Measurements from ENCODE around the gene USP46.

Gene USP46, protein sequence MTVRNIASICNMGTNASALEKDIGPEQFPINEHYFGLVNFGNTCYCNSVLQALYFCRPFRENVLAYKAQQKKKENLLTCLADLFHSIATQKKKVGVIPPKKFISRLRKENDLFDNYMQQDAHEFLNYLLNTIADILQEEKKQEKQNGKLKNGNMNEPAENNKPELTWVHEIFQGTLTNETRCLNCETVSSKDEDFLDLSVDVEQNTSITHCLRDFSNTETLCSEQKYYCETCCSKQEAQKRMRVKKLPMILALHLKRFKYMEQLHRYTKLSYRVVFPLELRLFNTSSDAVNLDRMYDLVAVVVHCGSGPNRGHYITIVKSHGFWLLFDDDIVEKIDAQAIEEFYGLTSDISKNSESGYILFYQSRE

DNA sequence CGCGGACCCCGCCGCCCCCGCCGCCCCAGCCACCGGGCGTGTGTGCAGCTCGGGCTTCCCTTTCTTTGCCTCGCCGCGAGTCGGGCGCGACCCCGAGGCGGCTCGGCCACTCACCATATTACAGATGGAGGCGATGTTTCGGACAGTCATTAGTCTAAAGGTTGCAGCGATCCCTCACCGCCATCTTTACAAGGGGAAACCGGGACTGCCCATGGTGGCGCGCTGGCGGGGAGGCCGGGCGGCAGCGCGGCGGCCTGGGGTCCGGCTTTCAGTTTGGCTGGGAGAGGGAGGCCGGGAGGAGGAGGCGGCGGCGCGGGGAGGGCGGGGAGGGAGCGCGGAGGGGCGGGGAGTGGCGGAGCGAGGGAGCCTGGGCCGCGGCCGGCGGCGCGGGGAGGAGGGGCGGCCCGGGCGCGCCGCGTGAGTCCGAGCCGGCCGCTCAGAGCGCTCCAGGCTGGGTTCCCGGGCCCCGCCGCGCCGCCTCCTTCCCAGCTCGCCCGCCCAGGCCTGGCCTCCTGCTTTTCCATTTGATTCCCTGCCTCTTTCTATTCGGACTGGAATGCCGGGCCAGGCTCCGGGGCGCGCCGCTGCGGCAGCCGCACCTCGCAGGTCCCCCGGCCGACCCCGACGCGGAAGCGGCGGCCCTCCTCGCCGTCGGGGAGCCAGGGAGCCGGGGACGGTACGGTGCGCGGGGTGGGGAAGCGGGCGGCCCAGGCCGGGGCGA is at the start of gene USP46:
TSS of gene USP46 (minus strand) at position 301 of the 721 bp plus-strand sequence. CDS start at position 150, 151 bp downstream.
- DNase-seq = peak; percentile 36 to 73

DNA sequence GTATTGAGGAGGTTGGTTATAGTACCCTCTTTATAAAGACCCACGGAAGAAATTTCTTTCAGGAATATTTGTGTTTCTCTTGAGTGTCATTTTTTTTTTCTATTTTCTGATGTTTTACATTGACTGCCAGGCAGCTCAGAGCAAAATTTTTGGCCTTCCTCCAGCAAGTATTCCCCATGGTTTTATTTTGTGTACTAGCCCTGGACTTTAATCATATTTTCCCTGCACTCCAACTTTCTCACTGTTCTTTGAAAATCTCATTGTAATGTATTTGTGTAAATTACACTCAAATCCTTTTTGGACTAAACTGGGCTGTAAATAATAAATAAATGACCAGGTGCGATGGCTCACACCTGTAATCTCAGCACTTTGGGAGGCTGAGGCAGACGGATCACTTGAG is 45.6 kb upstream of the USP46 start:
- DNase-seq = no peak

DNA sequence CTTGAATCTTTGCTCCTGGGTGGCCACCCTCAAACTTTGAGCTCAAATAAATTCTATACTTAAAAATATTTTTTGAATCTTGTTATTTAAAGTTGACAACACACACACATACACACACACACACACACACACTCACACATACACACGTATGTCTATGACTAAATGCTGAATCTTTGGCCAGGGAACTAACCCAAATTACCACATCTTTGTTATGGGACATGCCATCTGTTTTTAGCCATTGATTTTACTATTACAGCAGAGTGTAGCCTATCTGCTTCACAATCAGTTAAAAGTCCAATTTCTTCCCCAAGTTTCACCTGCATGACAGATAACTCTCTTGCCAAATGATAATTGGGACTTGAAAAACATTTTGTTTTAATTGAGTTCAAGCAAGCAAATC is 45.0 kb upstream of the USP46 start:
- no peak for DNase-seq

DNA sequence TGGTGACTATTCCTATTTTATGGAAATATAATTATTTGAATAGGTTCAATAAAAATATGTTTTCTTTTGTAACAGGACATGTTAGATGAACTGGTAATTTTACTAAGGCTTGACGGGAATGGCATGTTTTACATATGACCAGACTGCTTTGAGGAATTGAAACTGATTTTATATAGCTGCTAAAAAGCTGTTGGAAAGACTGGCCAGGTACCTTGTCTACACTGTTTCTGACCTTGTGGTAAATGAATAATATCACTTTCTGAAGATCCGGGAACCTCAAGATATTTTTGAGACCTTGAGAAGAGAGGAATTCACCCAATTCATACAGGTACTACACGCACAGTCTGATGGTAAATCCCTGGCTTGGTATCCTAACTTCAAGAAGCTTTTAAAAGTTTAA is 42.1 kb upstream of the USP46 start:
- no peak for DNase-seq

DNA sequence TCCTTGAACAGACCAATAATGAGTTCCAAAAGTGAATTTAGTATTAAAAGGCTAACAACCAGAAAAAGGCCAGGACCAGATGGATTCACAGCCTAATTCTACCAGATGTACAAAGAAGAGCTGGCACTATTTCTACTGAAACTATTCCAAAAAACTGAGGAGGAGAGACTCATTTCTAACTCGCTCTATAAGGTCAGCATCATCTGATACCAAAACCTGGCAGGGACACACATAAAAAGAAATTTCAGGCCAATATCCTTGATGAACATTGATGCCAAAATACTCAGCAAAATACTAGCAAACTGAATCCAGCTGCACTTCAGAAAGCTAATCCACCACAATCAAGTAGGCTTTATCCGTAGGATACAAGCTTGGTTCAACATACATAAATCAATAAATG is 35.8 kb upstream of the USP46 start:
- no peak for DNase-seq

DNA sequence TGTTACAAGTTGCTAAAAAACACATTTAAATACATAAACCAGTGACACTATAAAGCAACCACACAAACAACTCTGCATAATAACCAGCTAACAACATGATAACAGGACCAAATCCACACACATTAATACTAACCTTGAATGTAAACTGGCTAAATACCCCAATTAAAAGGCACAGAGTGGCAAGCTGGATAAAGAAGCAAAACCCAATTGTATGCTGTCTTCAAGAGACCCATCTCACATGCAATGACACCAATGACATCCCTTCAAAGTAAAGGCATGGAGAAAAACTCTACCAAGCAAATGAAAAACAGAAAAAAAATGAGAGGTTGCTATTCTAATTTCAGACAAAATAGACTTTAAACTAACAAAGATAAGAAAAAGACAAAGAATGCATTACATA is 34.4 kb upstream of the USP46 start:
- DNase-seq = no peak

DNA sequence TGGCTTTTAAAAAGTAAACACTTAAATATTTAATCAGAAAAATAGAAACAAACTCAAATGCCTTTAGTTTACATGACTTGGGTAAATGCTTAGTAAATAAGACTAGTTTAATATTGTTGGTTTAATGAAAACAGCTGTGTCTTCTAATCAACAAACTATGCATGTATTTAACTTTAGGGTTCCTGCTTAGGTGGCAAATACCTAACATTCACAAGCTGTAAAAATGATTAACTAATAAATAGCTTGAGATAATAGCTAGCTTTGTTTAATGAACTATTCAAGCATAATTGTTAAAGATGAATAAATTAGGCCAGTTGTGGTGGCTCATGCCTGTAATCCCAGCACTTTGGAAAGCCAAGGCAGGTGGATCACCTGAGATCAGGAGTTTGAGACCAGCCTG is 30.0 kb upstream of the USP46 start:
- no peak for DNase-seq

DNA sequence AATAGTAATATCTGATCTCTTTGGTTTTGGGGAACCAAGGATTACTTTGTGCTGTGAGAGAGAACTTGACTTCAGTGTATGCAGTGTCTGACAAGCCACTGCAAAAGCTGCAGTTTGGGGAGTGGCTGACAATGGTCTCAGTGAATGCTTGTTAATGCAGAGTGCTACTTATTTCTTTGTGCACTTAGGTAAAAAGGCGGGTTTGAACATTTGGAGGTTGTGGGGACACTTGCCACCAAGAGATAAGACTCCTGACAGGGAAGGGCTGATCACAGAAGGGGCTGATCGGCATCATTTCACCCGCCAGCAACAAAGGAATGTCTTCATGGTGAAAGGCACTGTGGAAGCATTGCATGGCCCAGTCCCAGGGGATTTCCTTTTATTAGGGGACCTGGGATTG is 28.6 kb upstream of the USP46 start:
- no peak for DNase-seq

DNA sequence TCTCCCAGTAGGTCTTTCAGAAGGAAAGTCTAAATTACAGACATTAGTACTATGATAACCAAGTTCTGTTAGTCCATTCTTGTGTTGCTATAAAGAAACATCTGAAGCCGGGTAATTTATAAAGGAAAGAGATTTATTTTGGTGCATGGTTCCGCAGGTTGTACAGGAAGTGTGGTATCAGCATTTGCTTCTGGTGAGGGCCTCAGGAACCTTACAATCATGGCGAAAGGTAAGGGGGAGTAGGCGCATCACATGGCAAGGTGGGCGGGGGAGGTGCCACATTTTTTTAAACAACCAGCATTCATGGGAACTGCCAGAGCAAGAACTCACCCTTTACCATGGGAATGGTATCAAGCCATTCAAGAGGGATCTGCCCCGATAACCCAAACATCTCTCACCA is 26.2 kb upstream of the USP46 start:
- DNase-seq = no peak

DNA sequence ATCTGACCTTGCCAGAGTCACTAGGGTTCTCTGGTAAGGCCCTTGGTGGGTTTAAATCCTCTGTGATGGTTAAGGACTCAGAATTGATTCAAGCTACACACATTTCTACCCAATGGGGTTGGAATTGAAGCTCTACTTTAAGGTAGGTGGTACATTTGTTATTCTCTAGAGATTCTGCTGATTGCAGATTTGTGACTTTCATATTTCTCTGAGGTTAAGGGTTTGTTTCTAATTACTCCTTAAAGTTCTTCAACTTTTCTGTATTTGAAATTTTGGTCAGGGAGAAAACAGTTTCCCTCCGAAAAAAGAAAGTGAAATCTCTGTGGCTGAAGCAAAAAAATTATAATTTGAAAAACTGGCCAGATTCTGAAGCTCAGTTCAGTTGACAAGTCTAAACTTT is 25.8 kb upstream of the USP46 start:
- no peak for DNase-seq

DNA sequence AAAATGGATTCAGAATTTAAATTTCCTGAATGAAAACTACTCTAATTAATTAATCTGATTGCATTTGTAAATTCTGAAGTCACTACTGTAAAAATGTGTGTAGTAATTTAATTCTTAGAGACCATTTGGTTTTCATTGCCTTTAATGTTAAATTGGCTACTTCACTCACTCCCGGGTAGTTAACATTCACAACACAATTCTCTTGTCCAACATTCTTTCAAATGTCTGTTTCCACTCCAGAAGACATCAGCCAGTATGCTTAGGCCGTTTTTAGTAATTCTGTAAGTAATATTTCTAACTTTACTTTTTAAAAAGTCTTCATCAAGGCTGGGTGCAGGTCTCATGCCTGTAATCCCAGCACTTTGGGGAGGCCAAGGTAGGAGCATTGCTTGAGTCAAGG is 21.3 kb upstream of the USP46 start:
- no peak for DNase-seq

DNA sequence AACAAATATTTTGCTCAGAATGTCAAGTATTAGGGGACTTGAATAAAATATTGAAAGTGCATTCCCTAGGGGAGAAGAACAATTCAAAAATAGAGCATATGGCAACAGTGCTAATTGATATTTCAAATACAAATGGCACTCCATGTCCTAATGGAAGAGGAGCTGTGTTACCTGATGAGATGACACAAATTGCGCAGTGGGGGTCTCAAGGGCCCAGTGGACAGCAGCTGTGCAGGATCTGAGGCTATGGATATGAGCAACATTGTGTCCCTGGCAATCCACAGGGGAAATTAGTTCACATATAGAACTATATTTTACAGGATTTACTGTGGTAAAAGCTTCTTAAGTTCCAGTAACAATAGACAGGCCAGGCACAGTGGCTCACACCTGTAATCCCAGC is 17.4 kb upstream of the USP46 start:
- no peak for DNase-seq

DNA sequence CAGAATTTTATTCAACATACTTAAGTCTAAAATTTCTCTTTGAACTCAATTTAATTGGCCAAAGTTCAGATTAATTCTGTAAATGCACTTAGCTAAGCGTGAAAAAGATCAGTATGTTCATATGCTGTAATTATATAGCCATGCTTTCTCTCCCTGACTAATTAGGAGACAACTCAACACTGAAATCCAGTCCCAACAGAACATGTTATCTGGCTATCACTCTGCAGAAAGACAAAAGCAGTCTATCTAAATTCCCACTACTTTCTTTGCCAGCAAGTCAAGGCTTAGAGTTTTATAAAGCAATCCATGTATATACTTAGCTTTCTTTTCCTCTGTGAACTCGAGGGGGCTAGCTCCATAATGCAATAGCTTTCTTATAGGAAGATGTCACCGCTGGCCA is 16.0 kb upstream of the USP46 start:
- no peak for DNase-seq

DNA sequence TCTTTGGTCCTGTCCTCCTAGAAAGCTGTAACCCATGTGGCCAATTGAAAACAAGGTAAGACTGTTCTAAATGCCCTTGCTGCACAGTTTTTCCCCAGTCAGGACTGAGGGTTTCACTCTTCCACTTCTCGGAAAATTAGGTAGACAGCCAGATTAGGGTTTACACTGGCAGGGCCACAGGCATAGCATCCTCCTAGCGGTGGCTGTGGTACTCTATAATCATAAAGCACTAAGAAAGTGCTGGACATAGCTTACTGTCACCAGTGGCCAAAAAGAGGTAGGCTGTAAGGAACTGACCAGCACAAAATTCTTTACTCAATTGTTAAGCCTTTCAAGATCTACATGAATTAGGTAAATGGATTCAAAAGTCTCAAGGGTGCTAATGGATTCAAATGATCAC is 11.6 kb upstream of the USP46 start:
- DNase-seq = no peak

DNA sequence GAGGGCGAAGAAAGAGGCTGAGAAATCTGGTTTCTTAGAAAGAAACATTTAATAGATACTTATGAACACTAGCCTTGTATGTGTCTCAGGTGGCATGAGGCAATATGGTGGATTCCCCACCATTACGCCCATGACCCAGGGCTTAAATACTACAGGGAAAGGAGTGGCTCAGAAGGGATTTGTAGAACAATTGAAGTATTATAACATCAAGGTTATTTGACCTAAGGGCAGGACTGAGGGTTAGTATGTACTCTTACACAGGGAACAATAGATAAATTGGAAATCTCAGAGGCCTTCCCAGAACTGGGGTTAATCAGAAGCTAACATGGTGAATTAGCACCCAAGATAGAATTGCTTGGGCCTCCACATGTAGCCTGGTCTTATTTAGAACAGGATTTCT is 11.0 kb upstream of the USP46 start:
- DNase-seq = no peak

DNA sequence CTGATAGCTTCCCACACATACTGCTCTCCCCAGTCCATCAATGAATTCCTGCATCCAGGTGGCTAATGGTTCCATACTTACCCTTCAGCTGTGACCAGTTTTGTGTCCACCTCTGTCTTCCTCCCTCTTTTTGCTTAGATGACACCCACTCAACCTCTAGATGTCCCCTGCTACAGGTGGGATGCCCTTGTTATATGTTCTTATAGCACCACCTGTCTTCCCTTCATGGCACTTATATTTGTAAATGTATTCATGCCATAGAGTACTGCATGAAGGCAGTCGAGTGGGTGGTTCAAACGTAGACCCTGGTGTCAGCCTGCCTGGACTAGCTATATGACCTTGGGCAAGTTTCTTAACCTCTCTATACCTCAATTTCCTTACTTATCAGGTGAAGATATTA is 6.5 kb upstream of the USP46 start:
- DNase-seq = no peak

DNA sequence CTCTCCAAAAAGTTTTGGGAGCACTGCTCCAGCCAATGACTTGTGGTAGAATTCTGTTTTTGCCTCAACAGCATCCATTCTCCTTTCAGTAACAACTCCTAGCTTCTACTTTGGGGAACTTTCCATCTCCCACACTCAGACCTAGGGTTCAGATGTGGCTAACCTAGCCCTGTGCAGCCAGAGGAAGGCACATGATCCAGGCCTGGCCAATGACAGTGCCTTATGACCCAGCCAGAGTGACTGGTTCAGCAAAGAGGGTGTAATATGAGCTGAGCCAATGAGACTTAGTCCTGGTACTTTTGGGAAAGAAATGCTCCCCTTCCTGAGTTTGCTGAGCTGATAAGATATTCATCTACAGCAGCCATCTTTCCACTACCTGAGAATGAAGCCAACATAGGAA is 5.4 kb upstream of the USP46 start:
- no peak for DNase-seq

DNA sequence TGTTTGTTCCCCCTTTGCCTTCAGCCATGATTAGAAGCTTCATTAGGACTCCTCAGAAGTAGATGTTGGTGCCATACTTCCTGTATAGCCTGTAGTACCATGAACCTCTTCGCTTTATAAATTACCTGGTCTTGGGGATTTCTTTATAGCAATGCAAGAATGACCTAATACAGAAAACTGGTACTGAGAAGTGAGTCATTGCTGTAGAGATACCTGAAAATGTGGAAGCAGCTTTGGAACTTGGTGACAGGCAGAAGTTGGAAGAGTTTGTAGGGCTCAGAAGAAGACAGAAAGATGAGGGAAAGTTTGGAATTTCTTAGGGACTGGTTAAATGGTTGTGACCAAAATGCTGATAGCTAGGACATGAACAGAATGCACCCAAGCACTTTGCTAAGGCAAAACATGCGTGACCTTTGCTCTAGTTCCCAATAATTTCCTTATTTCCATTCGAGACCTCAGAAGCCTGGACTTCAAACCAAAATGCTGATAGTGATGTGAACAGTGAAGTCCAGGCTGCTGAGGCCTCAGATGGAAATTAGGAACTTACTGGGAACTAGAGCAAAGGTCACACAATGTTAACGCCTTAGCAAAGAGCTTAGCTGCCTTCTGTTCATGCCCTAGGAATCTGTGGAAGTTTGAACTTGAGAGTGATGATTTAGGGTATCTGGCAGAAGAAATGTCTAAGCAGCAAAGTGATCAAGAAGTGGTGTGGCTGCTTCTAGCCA is 3.0 kb upstream of the USP46 start:
- no peak for DNase-seq

DNA sequence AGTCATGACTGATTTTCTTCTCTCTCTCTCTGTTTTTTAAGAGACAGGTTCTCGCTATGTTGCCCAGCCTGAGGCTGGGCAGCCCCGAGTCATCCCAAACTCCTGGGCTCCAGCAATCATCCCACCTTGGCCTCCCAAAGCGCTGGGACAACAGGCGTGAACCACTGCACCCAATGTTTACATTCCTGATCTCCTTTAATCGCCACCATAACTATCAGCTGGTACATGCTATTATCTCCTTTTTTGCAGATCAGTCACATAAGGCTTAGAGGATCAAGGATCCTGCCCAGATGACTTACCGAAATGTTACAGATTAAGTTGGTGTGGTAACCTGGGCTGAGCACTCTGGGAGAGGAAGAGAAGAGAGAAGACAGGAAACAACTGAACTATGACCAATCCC is 1.5 kb upstream of the USP46 start:
- DNase-seq = no peak

DNA sequence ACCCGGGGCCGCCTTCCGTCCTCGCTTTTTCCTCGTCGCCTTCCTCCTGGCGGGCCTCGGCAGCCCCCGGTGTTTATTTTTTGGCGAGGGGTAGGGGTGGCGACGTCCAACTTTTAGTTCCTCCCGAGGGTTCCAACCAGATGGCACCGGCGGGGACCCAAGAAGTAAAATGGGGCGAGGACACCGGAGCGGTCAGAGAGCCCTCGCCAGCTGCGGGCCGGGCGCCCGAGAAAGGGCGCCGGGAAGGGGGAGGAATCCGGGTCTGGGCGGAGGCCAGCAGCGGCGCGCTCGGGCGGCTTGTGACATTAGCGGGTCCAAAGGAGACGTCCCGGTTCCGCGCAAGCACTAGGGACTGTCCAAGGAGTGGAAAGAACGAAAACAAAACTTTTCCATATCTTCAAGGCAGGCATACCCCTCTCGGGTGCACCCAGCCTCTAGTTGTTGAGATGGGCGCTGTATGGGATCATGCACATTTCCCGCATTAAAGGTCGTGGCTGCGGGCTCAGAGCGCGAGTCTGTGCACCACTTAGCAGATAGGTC is 691 bp upstream of the USP46 start:
- no peak for DNase-seq

DNA sequence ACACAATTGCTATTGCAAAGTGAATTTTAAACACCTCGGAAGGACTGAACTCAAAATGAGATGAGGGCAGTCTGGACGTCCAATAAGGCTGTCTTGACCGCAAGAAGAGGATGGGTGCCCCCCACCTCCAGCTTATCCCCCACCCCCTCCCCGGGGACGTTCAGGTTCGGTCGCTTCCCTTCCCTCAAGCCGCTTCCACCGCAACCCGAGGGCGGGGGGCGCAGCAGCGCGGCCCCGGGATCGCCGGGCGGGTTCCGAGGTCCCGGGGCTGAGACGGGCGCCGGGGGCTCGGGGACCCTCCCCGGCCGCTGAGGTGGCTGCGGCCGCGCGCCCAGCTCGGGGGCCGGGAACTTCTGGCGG is 480 bp downstream of the USP46 start:
- no peak for DNase-seq

DNA sequence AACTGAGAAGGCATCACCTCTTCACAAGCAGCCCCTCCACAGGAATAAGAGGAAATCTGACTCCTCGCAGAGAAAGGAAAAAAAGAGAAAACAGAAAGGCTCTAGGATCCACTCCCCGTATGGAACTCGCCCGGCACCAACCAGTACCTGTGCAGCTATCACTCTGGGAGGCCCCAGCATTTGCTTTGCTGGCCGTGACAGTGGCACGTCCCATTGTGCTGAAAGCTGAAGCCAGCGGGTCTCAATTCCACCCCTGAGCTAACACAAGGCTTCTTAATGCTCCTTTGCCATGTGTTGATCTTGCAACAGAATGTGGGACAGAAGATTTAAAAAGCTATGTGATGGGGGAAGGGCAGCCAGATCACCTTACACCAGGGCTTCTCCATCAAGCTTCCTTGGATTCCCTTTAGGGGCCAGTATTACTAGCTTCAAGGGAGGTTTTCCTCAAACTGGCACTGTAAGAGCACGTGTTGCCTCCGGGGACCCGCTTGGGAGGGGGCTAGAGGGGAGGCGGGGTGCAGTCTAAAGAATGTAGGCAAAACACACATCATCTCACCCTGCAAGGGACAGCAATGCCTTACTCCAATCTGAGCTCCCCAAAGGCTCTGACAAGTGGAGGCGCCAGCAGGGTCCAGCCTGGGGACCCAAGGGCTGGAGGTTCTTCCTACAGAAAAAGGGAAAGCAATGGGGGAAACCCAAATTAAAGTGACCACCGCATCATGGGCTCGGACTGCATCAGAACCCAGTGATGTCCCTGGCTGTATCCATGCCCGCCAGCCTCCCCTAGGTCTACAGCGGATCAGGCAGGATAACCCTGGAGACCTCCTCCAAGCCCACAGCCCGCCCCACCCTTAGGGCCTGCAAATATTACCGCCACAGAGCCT is 1.2 kb downstream of the USP46 start:
- DNase-seq = no peak

DNA sequence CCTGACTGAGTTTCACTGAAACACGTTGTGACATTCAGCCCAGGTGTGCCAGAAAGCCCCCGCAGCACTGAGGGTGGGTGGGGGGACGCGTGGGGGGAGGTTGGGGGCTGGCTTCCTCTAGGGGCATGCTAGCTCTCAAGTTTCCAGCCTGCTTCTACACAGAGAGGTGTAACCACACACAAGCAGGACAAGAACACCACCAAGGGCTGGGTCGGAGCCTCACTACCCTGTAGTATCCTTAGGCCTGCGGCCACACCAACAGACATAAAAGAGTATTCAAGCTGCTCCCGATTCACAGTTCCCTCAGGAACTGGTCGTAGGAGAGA is 1.8 kb downstream of the USP46 start:
- DNase-seq = no peak
